HCT116 (cell line): ENCODE results near the gene TRIM31. TPM values are rescaled to one million over a fixed set of nuclear protein-coding genes. Genes with fewer than 3 reads are reported as not detected.

ENCODE experiments used
- ATAC-seq: fragments of 200-7000 bp; cut with Tn5 transposase; 2 replicates; pipeline ENCODE4 v1.9.1; 2020; ENCODE audit warnings: mild to moderate bottlenecking, moderate library complexity
- BruUV-seq: library from RNA; stranded (reverse); fragments of 400-500 nt; replicated peaks from 2 replicates; lab custom pipeline; 2021; lab: Mats Ljungman, UMichigan
- CTCF ChIA-PET: fragments of 300-600 bp; sonication (Branson Sonifier 250); formaldehyde crosslinking; loops from one replicate; lab custom pipeline; 2021; ENCODE audit warnings: antibody characterized with exemption; lab: Charles Lee
- POLR2A ChIA-PET: fragments of 300-600, 350-600 bp; sonication (Branson Sonifier 250); formaldehyde crosslinking; loops from one replicate; lab custom pipeline; 2021; ENCODE audit warnings: antibody characterized with exemption; lab: Charles Lee
- RAD21 ChIA-PET, 2 experiments: fragments of 300-600 bp; sonication (Branson Sonifier 250); formaldehyde crosslinking; loops; one replicate each; lab custom pipeline; 2023; ENCODE audit warnings: low total read pairs in 2 of 2; ENCODE audit not compliant: uncharacterized antibody in 2 of 2, unreplicated experiment in 2 of 2, low non-redundant PET in 1 of 2; lab: Charles Lee
- DNase-seq: peaks from one replicate; pipeline ENCODE4 v3.0.0-alpha.2; 2010; ENCODE audit warnings: low read depth, low spot score
- H2AFZ ChIP-seq: fragments of 200-600 bp; shearing (Covaris generic), sonication (generic); 2 replicates; pipeline ENCODE4 v1.6.1; 2017; ENCODE audit warnings: low read depth, mixed run types, mixed read lengths, antibody characterized with exemption, low read length; ENCODE audit not compliant: poor library complexity, severe bottlenecking
- H3K27ac ChIP-seq: 2 replicates; pipeline ENCODE4 v1.5.1; 2012; ENCODE audit warnings: low read depth, low read length
- H3K27me3 ChIP-seq: fragments of 200-600 bp; sonication (generic); 2 replicates; pipeline ENCODE4 v1.6.1; 2016; ENCODE audit warnings: mixed run types, low read length, mixed read lengths; ENCODE audit not compliant: insufficient read depth
- H3K36me3 ChIP-seq, 2 experiments: fragments of 200-500 bp in 1 of 2; fragments of 200-600 bp in 1 of 2; sonication (Bioruptor generic) in 1 of 2; sonication (generic) in 1 of 2; 2 replicates each; pipeline versions ENCODE4 v1.5.1 to v1.6.1; 2014 to 2016; ENCODE audit warnings: low read length in 2 of 2, inconsistent platforms in 1 of 2, mixed read lengths in 1 of 2, mixed run types in 1 of 2; ENCODE audit not compliant: insufficient read depth in 2 of 2, control insufficient read depth in 1 of 2
- H3K4me1 ChIP-seq, 2 experiments: fragments of 200-600 bp in 1 of 2; sonication (generic) in 1 of 2; 2 replicates each; pipeline versions ENCODE4 v1.5.1 to v1.6.1; 2012 to 2017; ENCODE audit warnings: low read length in 2 of 2, inconsistent platforms in 1 of 2, mild to moderate bottlenecking in 1 of 2, mixed read lengths in 1 of 2, mixed run types in 1 of 2, moderate library complexity in 1 of 2; ENCODE audit not compliant: insufficient read depth in 2 of 2, control insufficient read depth in 1 of 2
- H3K4me2 ChIP-seq: fragments of 200-600 bp; sonication (generic); 2 replicates; pipeline ENCODE4 v1.6.1; 2017; ENCODE audit warnings: mixed run types, low read length, mixed read lengths
- H3K4me3 ChIP-seq, 2 experiments: fragments of 200-600 bp in 1 of 2; sonication (generic) in 1 of 2; replicated peaks in 1 of 2; 2 replicates each; pipeline ENCODE4 v1.5.1; 2011 to 2016; ENCODE audit warnings: low read length in 2 of 2, control low read depth in 1 of 2, low read depth in 1 of 2, mild to moderate bottlenecking in 1 of 2, mixed read lengths in 1 of 2, mixed run types in 1 of 2
- H3K79me2 ChIP-seq: fragments of 200-600 bp; sonication (generic); 2 replicates; pipeline ENCODE4 v1.6.1; 2017; ENCODE audit warnings: mild to moderate bottlenecking, mixed run types, low read length, moderate library complexity, mixed read lengths; ENCODE audit not compliant: insufficient read depth
- H3K9ac ChIP-seq: fragments of 200-600 bp; sonication (generic); 2 replicates; pipeline ENCODE4 v1.6.1; 2016; ENCODE audit warnings: low read length, mixed read lengths
- H3K9me2 ChIP-seq: fragments of 200-600 bp; sonication (generic), shearing (Covaris generic); 2 replicates; pipeline ENCODE4 v1.6.1; 2017; ENCODE audit warnings: mixed run types, mild to moderate bottlenecking, moderate library complexity; ENCODE audit not compliant: insufficient read depth
- H3K9me3 ChIP-seq, 2 experiments: fragments of 200-500 bp in 1 of 2; fragments of 200-600 bp in 1 of 2; sonication (Bioruptor generic) in 1 of 2; sonication (generic) in 1 of 2; 2 replicates each; pipeline ENCODE4 v1.6.1; 2014 to 2017; ENCODE audit warnings: low read length in 2 of 2, mixed read lengths in 2 of 2, inconsistent platforms in 1 of 2, low read depth in 1 of 2, mild to moderate bottlenecking in 1 of 2, mixed run types in 1 of 2, moderate library complexity in 1 of 2; ENCODE audit not compliant: control insufficient read depth in 1 of 2, insufficient read depth in 1 of 2
- H4K20me1 ChIP-seq: fragments of 200-600 bp; sonication (generic), shearing (Covaris generic); 2 replicates; pipeline ENCODE4 v1.6.1; 2017; ENCODE audit warnings: mixed run types, mild to moderate bottlenecking, moderate library complexity; ENCODE audit not compliant: insufficient read depth
- CBX3 ChIP-seq: IDR thresholded peaks from 2 replicates; pipeline ENCODE4 v1.6.1; 2012; ENCODE audit warnings: low read depth
- CEBPB ChIP-seq: IDR thresholded peaks from 2 replicates; pipeline ENCODE4 v1.6.1; 2012; ENCODE audit warnings: low read depth
- CTCF ChIP-seq, 3 experiments: fragments of 200-600 bp in 1 of 3; sonication (generic) in 1 of 3; IDR thresholded peaks in 2 of 3; conservative IDR thresholded peaks in 1 of 3; 2 replicates each; pipeline ENCODE4 v1.5.1; 2012 to 2017; ENCODE audit warnings: low read depth in 2 of 3, low read length in 2 of 3, antibody characterized with exemption in 1 of 3, borderline replicate concordance in 1 of 3, control low read depth in 1 of 3, mild to moderate bottlenecking in 1 of 3, mixed read lengths in 1 of 3, mixed run types in 1 of 3, moderate library complexity in 1 of 3; ENCODE audit not compliant: insufficient read depth in 1 of 3
- EGR1 ChIP-seq: IDR thresholded peaks from 2 replicates; pipeline ENCODE4 v1.6.1; 2012; ENCODE audit warnings: low read depth
- ELF1 ChIP-seq: IDR thresholded peaks from 2 replicates; pipeline ENCODE4 v1.6.1; 2012; ENCODE audit warnings: low read depth, borderline replicate concordance
- EZH2 ChIP-seq: fragments of 200-600 bp; sonication (generic); IDR thresholded peaks from 2 replicates; pipeline ENCODE4 v1.6.1; 2017; ENCODE audit warnings: antibody characterized with exemption, mixed run types
- EZH2phosphoT487 ChIP-seq: fragments of 200-600 bp; IDR thresholded peaks from 2 replicates; pipeline ENCODE4 v1.6.1; 2018; ENCODE audit warnings: antibody characterized with exemption, borderline replicate concordance
- FOSL1 ChIP-seq: IDR thresholded peaks from 2 replicates; pipeline ENCODE4 v1.6.1; 2012; ENCODE audit warnings: low read depth
- JUND ChIP-seq: IDR thresholded peaks from 2 replicates; pipeline ENCODE4 v1.6.1; 2012
- POLR2A ChIP-seq: IDR thresholded peaks from 2 replicates; pipeline ENCODE4 v1.7.0; 2011; ENCODE audit warnings: borderline replicate concordance; ENCODE audit not compliant: insufficient read depth, insufficient read length; ENCODE audit errors: extremely low read depth
- RAD21 ChIP-seq: IDR thresholded peaks from 2 replicates; pipeline ENCODE4 v1.6.1; 2012; ENCODE audit warnings: low read depth, mild to moderate bottlenecking
- YY1 ChIP-seq: IDR thresholded peaks from 2 replicates; pipeline ENCODE4 v1.6.1; 2011; ENCODE audit warnings: low read length, low read depth, moderate library complexity, mild to moderate bottlenecking; ENCODE audit not compliant: insufficient replicate concordance; ENCODE audit errors: extremely low read depth
- ZBTB33 ChIP-seq: IDR thresholded peaks from 2 replicates; pipeline ENCODE4 v1.6.1; 2011; ENCODE audit warnings: mild to moderate bottlenecking, low read length, moderate library complexity; ENCODE audit not compliant: insufficient replicate concordance; ENCODE audit errors: extremely low read depth
- intact Hi-C: fragments of 100-400 bp; cut with micrococcal nuclease; formaldehyde crosslinking; loops from 2 replicates; pipeline ENCODE4 v1.10.0; 2022
- total RNA-seq: library from RNA; stranded (reverse); gene quantifications from one replicate; pipeline ENCODE4 v1.2.1, GENCODE V29; 2021; ENCODE audit not compliant: unreplicated experiment

The TRIM31 gene
- total RNA-seq, 1 experiment from 2014 or later: not detected

DNA sequence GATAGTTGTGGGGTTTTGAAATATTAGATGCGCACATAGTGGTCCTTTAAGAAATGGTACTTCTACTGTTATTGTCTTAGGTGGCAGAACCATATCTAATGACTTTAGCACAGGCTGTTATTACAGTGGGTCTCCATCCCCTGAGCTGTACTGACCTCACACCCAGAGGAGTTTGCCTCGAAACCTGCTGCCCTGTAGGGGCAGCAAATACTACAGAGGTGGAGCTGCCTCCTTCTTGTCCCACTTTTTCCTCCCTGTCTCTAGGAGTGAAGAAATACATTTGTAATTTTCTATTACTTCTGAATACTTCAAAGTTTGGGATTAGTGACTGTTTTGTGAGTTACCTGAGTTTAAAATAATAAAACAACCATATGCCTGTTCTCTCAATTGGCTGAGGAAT is 8.2 kb downstream of the TRIM31 start:
- no TSS peak for BruUV-seq
- intact Hi-C loops: no loop called here

DNA sequence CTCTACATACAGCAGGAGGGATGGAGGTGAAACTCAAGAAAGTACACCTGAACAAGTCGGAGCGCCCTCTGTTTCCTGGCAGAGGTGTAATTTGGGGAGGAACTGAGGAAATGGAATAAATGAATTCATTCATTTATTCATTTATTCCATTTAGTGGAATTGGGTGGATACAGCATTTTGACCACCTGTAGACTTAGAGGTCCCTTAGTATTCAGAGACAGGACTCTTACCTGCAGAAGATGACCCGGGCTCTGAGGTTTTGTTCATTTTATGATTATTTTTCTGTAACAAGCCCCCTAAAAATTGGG is 9.1 kb downstream of the TRIM31 start:
- RAD21 ChIA-PET: interaction anchor here (1.1 to 1.4 kb wide), 3 partner anchors 12 to 28 kb away, joined by 3 to 6 read pairs (median 4); no protein-coding TSS in a partner anchor
- no peaks in the 10 kb centered on the region for H3K27me3 ChIP-seq
- no peak overlapping the region for H3K9ac ChIP-seq
- no peaks in the 10 kb centered on the region for H3K9me2 ChIP-seq
- H3K9me3 ChIP-seq: no peaks in the 10 kb centered on the region
- H3K4me1 ChIP-seq: peaks cover 17 to 38% of the 10 kb centered on the region in 2 experiments
- no peaks in the 10 kb centered on the region for H3K36me3 ChIP-seq
- H3K79me2 ChIP-seq: no peaks in the 10 kb centered on the region
- no peaks in the 10 kb centered on the region for H4K20me1 ChIP-seq
- POLR2A ChIA-PET: interaction anchor here (1.3 to 1.4 kb wide), 2 partner anchors 26 to 115 kb away, joined by 4 to 7 read pairs; no protein-coding TSS in a partner anchor
- CTCF ChIA-PET: interaction anchor here (0.7 to 6.4 kb wide), 12 partner anchors 10 to 296 kb away, joined by 3 to 105 read pairs (median 4); no protein-coding TSS in a partner anchor
- BruUV-seq: no TSS peak
- DNase-seq (no peak), ATAC-seq (no peak)
- no peak overlapping the region for H3K4me3 ChIP-seq
- no peak overlapping the region for H3K27ac ChIP-seq
- no peak overlapping the region for H2AFZ ChIP-seq
- H3K4me2 ChIP-seq: no peak overlapping the region
- intact Hi-C loops: loop anchor here (1.0 to 2.0 kb wide), 4 partner anchors 27 to 222 kb away; partner anchors contain the start of genes TRIM15 and TRIM39
- TF ChIP-seq CBX3 (no peak), ZBTB33 (no peak), EZH2phosphoT487 (no peak), EGR1 (no peak), CEBPB (no peak), EZH2 (no peak), JUND (no peak), YY1 (no peak), ELF1 (no peak), FOSL1 (no peak)

More for the DNA sequence above, 8.2 kb downstream of the TRIM31 start:
- no peaks in the 10 kb centered on the region for H3K9me2 ChIP-seq
- no peaks in the 10 kb centered on the region for H3K27me3 ChIP-seq
- ChIA-PET POLR2A (no interaction called here), CTCF (interaction anchor here (1.0 to 6.4 kb wide), 4 partner anchors 20 to 295 kb away, joined by 3 to 105 read pairs (median 6); no protein-coding TSS in a partner anchor), RAD21 (no interaction called here)
- no peaks in the 10 kb centered on the region for H3K9me3 ChIP-seq
- no peak overlapping the region for H3K9ac ChIP-seq
- no peaks in the 10 kb centered on the region for H3K36me3 ChIP-seq
- H3K4me1 ChIP-seq: peaks cover 17 to 35% of the 10 kb centered on the region in 2 experiments
- no peak overlapping the region for H3K4me2 ChIP-seq
- ATAC-seq (no peak), DNase-seq (no peak)
- H3K79me2 ChIP-seq: no peaks in the 10 kb centered on the region
- no peak overlapping the region for H3K4me3 ChIP-seq
- no peak overlapping the region for H3K27ac ChIP-seq
- TF ChIP-seq CTCF (IDR thresholded peaks at IDR 0.05 in 2 of 3, conservative IDR thresholded peaks at IDR 0.05 in 1 of 3; ENCODE audit: borderline replicate concordance in 1 of 3, insufficient read depth in 1 of 3, low read depth in 2 of 3, low read length in 2 of 3): peak in 2 of 3 experiments; percentile 14 to 26; a peak in 2 of 6 replicates
- TF ChIP-seq RAD21: 0 out of 2 replicates have a peak, but pooled peaks have one; percentile 8
- no peak for TF ChIP-seq POLR2A
- H4K20me1 ChIP-seq: no peaks in the 10 kb centered on the region
- no peak overlapping the region for H2AFZ ChIP-seq
